Transverse colon (tissue), 4 donors: ENCODE data around the gene ZNRF3. TPM values are rescaled to one million over a fixed set of nuclear protein-coding genes. Genes with fewer than 3 reads are reported as not detected.

ENCODE experiments used
- DNase-seq: peaks from one replicate; pipeline ENCODE4 v3.0.0-alpha.2; 2019
- H3K27ac ChIP-seq, 4 donors: fragments of 200-600 bp; sonication (generic); 2 replicates each; pipeline ENCODE4 v1.5.1; 2016 to 2018; ENCODE audit warnings: inconsistent platforms in 4 of 4
- H3K27me3 ChIP-seq: fragments of 200-600 bp; sonication (generic); 2 replicates; pipeline ENCODE4 v1.5.1; 2017; ENCODE audit warnings: inconsistent platforms
- H3K36me3 ChIP-seq, 4 donors: fragments of 200-600 bp; sonication (generic); 2 replicates each; pipeline ENCODE4 v1.5.1; 2017 to 2019; ENCODE audit warnings: inconsistent platforms in 4 of 4
- H3K4me1 ChIP-seq, 4 donors: fragments of 200-600 bp; sonication (generic); 2 replicates each; pipeline ENCODE4 v1.5.1; 2017 to 2020; ENCODE audit warnings: inconsistent platforms in 4 of 4
- H3K4me3 ChIP-seq, 4 donors: fragments of 200-600 bp; sonication (generic); 1 replicate in 1 of 4; 2 replicates in 3 of 4; pipeline versions ENCODE4 v1.5.1 to v1.6.1; 2017 to 2019; ENCODE audit warnings: inconsistent platforms in 4 of 4
- H3K9me3 ChIP-seq, 2 donors: fragments of 200-600 bp; sonication (generic); 2 replicates each; pipeline ENCODE4 v1.5.1; 2017 to 2019; ENCODE audit warnings: inconsistent platforms in 2 of 2
- CTCF ChIP-seq, 5 experiments: fragments of 200-600 bp in 3 of 5; fragments of 450-650 bp in 2 of 5; sonication (generic) in 3 of 5; IDR thresholded peaks; 1 replicate in 2 of 5; 2 replicates in 3 of 5; pipeline ENCODE4 v1.5.1; 2016 to 2017; ENCODE audit warnings: antibody characterized with exemption in 5 of 5, inconsistent platforms in 3 of 5, mild to moderate bottlenecking in 2 of 5, moderate library complexity in 1 of 5
- EP300 ChIP-seq: sonication (generic); formaldehyde crosslinking; IDR thresholded peaks from one replicate; pipeline ENCODE4 v1.6.1; 2017; ENCODE audit warnings: antibody characterized with exemption, low read depth
- POLR2A ChIP-seq: fragments of 450-650 bp; IDR thresholded peaks from one replicate; pipeline ENCODE4 v1.6.1; 2016; ENCODE audit warnings: antibody characterized with exemption, mild to moderate bottlenecking, moderate library complexity
- POLR2AphosphoS5 ChIP-seq, 3 donors: sonication (generic); formaldehyde crosslinking; IDR thresholded peaks; one replicate each; pipeline ENCODE4 v1.6.1; 2016; ENCODE audit warnings: antibody characterized with exemption in 3 of 3
- WGBS, 2 donors: methylation state at CpG; one replicate each; pipeline ENCODE4 v1.1.5; 2018; ENCODE audit warnings: low coverage in 1 of 2; 5-methylcytosine and 5-hydroxymethylcytosine counted together
- in situ Hi-C, 4 donors: fragments of 200-750 bp; cut with MboI; loops; one replicate each; pipeline versions ENCODE4 v1.15.0 to v1.15.1; 2017; ENCODE audit warnings: low sequenced_read_pairs in 3 of 4, low pct_ligation_motif_present in 1 of 4, low pct_unique_long_range_greater_than_20kb in 1 of 4
- intact Hi-C: fragments of 100-400 bp; cut with DNase I; formaldehyde crosslinking; loops from one replicate; pipeline ENCODE4 v1.15.1; 2023; ENCODE audit warnings: low total_unique reads
- total RNA-seq, 4 donors: library from RNA; depleted of rRNA; stranded (reverse); fragments of >200 nt; gene quantifications; one replicate each; pipeline ENCODE4 v1.1.0, GENCODE V29; 2016

The ZNRF3 gene
- 10 to 100 TPM in 1 of 4 donors, 1 to 10 TPM in 3; 4.5 to 10.7 (median 8.3) TPM for total RNA-seq

- Histone ChIP-seq H3K36me3 (no peaks in the 10 kb centered on the region), H3K4me3 (peak within 1 kb of the TSS; percentile 69 to 90 (median 77)), H3K27ac (peak within 1 kb of the TSS; percentile 81 to 89 (median 84)), H3K9me3 (no peaks in the 10 kb centered on the region), H3K27me3 (no peaks in the 10 kb centered on the region), H3K4me1 (peaks cover 4 to 43% (median 34%) of the 10 kb centered on the region in 4 donors)
- intact Hi-C loops: no loop called here
- DNase-seq: peak; percentile 95
- in situ Hi-C loops: no loop called here
- peak; percentile 63 to 71 (median 70) for TF ChIP-seq POLR2AphosphoS5 (IDR thresholded peaks at IDR 0.05)
- no peak for TF ChIP-seq EP300
- peak in 1 of 5 experiments; percentile 8 for TF ChIP-seq CTCF (IDR thresholded peaks at IDR 0.05)
- TF ChIP-seq POLR2A: peak; percentile 12
- WGBS, 2 donors: 1% methylated on average over 27 of the region's 85 CpGs; no CpG with 5 or more reads in 1 of the 2 donors
Observed at GRCh38 chr22:28882878-28883656, at the start of gene ZNRF3. Gene ZNRF3, plus strand, starts transcription at chr22:28883572. Its CDS starts 195 bp downstream, at chr22:28883767.

- H3K36me3 ChIP-seq: no peaks in the 10 kb centered on the region
- 75% methylated on average over 11 of the region's 11 CpGs; no CpG with 5 or more reads in 1 of the 2 donors for WGBS, 2 donors
- TF ChIP-seq POLR2AphosphoS5 (IDR thresholded peaks at IDR 0.05) (no peak), EP300 (no peak), POLR2A (no peak), CTCF (IDR thresholded peaks at IDR 0.05) (no peak)
- intact Hi-C loops (no loop called here), in situ Hi-C loops (loop anchor here (10.0 to 25.0 kb wide), 5 partner anchors 223 to 823 kb away; no protein-coding TSS in a partner anchor)
- H3K27me3 ChIP-seq: no peaks in the 10 kb centered on the region
- no peaks in the 10 kb centered on the region for H3K9me3 ChIP-seq
- no peak overlapping the region for H3K27ac ChIP-seq
- no peak overlapping the region for H3K4me3 ChIP-seq
- no peaks in the 10 kb centered on the region for H3K4me1 ChIP-seq
- no peak for DNase-seq
Observed at GRCh38 chr22:28835630-28836189, 47.7 kb upstream of the ZNRF3 start.

GRCh38 chr22:28837640-28838039 is 45.7 kb upstream of the ZNRF3 start:
- in situ Hi-C loops: loop anchor here (10.0 to 25.0 kb wide), 5 partner anchors 225 to 825 kb away; no protein-coding TSS in a partner anchor
- no peaks in the 10 kb centered on the region for H3K36me3 ChIP-seq
- TF ChIP-seq CTCF (IDR thresholded peaks at IDR 0.05) (no peak), EP300 (no peak)
- no peaks in the 10 kb centered on the region for H3K9me3 ChIP-seq
- no peak overlapping the region for H3K27ac ChIP-seq
- H3K4me1 ChIP-seq: no peaks in the 10 kb centered on the region
- 87% methylated on average over 6 of the region's 6 CpGs; no CpG with 5 or more reads in 1 of the 2 donors for WGBS, 2 donors
- H3K4me3 ChIP-seq: no peak overlapping the region
- no peak for DNase-seq
- intact Hi-C loops: no loop called here
- no peaks in the 10 kb centered on the region for H3K27me3 ChIP-seq

GRCh38 chr22:28838971-28839370 is 44.4 kb upstream of the ZNRF3 start:
- no peak overlapping the region for H3K4me3 ChIP-seq
- no peaks in the 10 kb centered on the region for H3K27me3 ChIP-seq
- no peak overlapping the region for H3K27ac ChIP-seq
- H3K36me3 ChIP-seq: no peaks in the 10 kb centered on the region
- H3K9me3 ChIP-seq: no peaks in the 10 kb centered on the region
- H3K4me1 ChIP-seq: peaks cover 0 to 9% (median 4%) of the 10 kb centered on the region in 4 donors
- in situ Hi-C loops (loop anchor here (10.0 to 25.0 kb wide), 5 partner anchors 227 to 827 kb away; no protein-coding TSS in a partner anchor), intact Hi-C loops (no loop called here)
- no peak for DNase-seq
- TF ChIP-seq CTCF (IDR thresholded peaks at IDR 0.05): no peak
- TF ChIP-seq POLR2AphosphoS5 (IDR thresholded peaks at IDR 0.05): no peak
- TF ChIP-seq POLR2A: no peak
- no peak for TF ChIP-seq EP300
- WGBS, 2 donors: 64 to 71% methylated on average over 3 to 5 of the region's 5 CpGs
